ENCODE measurements around the gene TTC27. TPM values are rescaled to one million over a fixed set of nuclear protein-coding genes. Genes with fewer than 3 reads are reported as not detected.

The TTC27 gene
- total and polyA plus RNA-seq, 4 donors, result 3.5 to 13.5 (median 6.3) TPM

DNA sequence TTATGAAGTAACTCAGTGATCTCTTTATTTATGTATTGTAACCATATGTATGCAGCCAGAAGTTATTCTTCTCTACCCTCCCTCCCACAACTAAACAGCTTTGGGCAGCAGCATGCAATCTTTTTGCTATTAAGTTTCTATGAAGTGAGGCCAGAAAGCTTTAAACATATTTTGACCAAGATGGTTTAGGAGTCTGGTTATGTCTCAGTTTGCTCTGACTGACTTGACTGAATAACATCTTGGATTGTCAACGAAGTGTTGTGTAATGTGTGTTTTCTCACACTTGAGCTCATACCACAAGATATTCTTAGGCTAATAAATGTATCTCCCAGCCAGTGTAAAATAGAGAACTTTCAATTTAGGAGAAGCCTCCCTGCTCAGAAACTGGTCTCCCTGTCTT lies 104.3 kb downstream of the TTC27 start:
- H3K4me3 ChIP-seq (ENCODE audit: low read depth in 1 of 3, low read length in 3 of 3), result no peak overlapping the region
- peaks cover 0 to 2% (median 1%) of the 10 kb centered on the region in 4 donors for H3K36me3 ChIP-seq (ENCODE audit: control insufficient read depth in 4 of 4, insufficient read depth in 3 of 4, low read depth in 1 of 4, low read length in 3 of 4)
- DNase-seq (ENCODE audit: low spot score), result no peak
- no peaks in the 10 kb centered on the region for H3K27me3 ChIP-seq (ENCODE audit: control insufficient read depth in 4 of 4, insufficient read depth in 4 of 4, low read length in 3 of 4)
- no peak overlapping the region for H3K9ac ChIP-seq (ENCODE audit: low read depth in 1 of 2, low read length in 2 of 2)
- 83% methylated on average over 1 of the region's 1 CpG for WGBS
- TF ChIP-seq, protein P1, sequence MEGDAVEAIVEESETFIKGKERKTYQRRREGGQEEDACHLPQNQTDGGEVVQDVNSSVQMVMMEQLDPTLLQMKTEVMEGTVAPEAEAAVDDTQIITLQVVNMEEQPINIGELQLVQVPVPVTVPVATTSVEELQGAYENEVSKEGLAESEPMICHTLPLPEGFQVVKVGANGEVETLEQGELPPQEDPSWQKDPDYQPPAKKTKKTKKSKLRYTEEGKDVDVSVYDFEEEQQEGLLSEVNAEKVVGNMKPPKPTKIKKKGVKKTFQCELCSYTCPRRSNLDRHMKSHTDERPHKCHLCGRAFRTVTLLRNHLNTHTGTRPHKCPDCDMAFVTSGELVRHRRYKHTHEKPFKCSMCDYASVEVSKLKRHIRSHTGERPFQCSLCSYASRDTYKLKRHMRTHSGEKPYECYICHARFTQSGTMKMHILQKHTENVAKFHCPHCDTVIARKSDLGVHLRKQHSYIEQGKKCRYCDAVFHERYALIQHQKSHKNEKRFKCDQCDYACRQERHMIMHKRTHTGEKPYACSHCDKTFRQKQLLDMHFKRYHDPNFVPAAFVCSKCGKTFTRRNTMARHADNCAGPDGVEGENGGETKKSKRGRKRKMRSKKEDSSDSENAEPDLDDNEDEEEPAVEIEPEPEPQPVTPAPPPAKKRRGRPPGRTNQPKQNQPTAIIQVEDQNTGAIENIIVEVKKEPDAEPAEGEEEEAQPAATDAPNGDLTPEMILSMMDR (IDR thresholded peaks at IDR 0.05; ENCODE audit: low read depth, low read length, missing input control), result no peak
- no peak overlapping the region for H3K27ac ChIP-seq (ENCODE audit: low read depth in 1 of 2, low read length in 2 of 2)
- H3K9me3 ChIP-seq (ENCODE audit: control insufficient read depth in 4 of 4, low read length in 3 of 4), result no peaks in the 10 kb centered on the region
- peaks cover 0 to 4% (median 3%) of the 10 kb centered on the region in 4 donors for H3K4me1 ChIP-seq (ENCODE audit: control insufficient read depth in 4 of 4, insufficient read depth in 4 of 4, low read length in 3 of 4)

- H3K4me3 ChIP-seq (ENCODE audit: low read depth in 1 of 3, low read length in 3 of 3), result no peak overlapping the region
- H3K9me3 ChIP-seq (ENCODE audit: control insufficient read depth in 4 of 4, low read length in 3 of 4), result no peaks in the 10 kb centered on the region
- 98% methylated on average over 2 of the region's 2 CpGs for WGBS
- H3K9ac ChIP-seq (ENCODE audit: low read depth in 1 of 2, low read length in 2 of 2), result no peak overlapping the region
- no peaks in the 10 kb centered on the region for H3K4me1 ChIP-seq (ENCODE audit: control insufficient read depth in 4 of 4, insufficient read depth in 4 of 4, low read length in 3 of 4)
- no peak for DNase-seq (ENCODE audit: low spot score)
- H3K27me3 ChIP-seq (ENCODE audit: control insufficient read depth in 4 of 4, insufficient read depth in 4 of 4, low read length in 3 of 4), result no peaks in the 10 kb centered on the region
- H3K36me3 ChIP-seq (ENCODE audit: control insufficient read depth in 4 of 4, insufficient read depth in 3 of 4, low read depth in 1 of 4, low read length in 3 of 4), result peaks cover 0 to 2% (median 2%) of the 10 kb centered on the region in 4 donors
- no peak for TF ChIP-seq SP1 (IDR thresholded peaks at IDR 0.05)
- no peak for TF ChIP-seq FOXA2 (IDR thresholded peaks at IDR 0.05)
- no peak for TF ChIP-seq HNF4A (conservative IDR thresholded peaks at IDR 0.05)
- TF ChIP-seq GABPA (IDR thresholded peaks at IDR 0.05 in 1 of 2, conservative IDR thresholded peaks at IDR 0.05 in 1 of 2), result no peak
- TF ChIP-seq TAF1 (conservative IDR thresholded peaks at IDR 0.05), result no peak
- TF ChIP-seq HNF4G (IDR thresholded peaks at IDR 0.05), result no peak
- no peak for TF ChIP-seq MAX (IDR thresholded peaks at IDR 0.05)
- no peak for TF ChIP-seq RAD21 (IDR thresholded peaks at IDR 0.05)
- no peak for TF ChIP-seq YY1 (IDR thresholded peaks at IDR 0.05)
- TF ChIP-seq, protein P2, sequence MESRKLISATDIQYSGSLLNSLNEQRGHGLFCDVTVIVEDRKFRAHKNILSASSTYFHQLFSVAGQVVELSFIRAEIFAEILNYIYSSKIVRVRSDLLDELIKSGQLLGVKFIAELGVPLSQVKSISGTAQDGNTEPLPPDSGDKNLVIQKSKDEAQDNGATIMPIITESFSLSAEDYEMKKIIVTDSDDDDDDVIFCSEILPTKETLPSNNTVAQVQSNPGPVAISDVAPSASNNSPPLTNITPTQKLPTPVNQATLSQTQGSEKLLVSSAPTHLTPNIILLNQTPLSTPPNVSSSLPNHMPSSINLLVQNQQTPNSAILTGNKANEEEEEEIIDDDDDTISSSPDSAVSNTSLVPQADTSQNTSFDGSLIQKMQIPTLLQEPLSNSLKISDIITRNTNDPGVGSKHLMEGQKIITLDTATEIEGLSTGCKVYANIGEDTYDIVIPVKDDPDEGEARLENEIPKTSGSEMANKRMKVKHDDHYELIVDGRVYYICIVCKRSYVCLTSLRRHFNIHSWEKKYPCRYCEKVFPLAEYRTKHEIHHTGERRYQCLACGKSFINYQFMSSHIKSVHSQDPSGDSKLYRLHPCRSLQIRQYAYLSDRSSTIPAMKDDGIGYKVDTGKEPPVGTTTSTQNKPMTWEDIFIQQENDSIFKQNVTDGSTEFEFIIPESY (IDR thresholded peaks at IDR 0.05), result no peak
- no peak for TF ChIP-seq RXRA (IDR thresholded peaks at IDR 0.05)
- TF ChIP-seq FOXA1 (IDR thresholded peaks at IDR 0.05), result no peak
- no peak for TF ChIP-seq NR2F2 (IDR thresholded peaks at IDR 0.05)
- TF ChIP-seq REST (IDR thresholded peaks at IDR 0.05), result no peak
- no peak for TF ChIP-seq ATF3 (IDR thresholded peaks at IDR 0.05)
- TF ChIP-seq, protein P1 (IDR thresholded peaks at IDR 0.05; ENCODE audit: low read depth, low read length, missing input control), result no peak
- no peak overlapping the region for H3K27ac ChIP-seq (ENCODE audit: low read depth in 1 of 2, low read length in 2 of 2)
Observed at GRCh38 chr2:32732912-32733472, 105.1 kb downstream of the TTC27 start.

Data from liver (tissue), 9 donors.